H9 (cell line): ENCODE data around the gene AQP9. TPM values are rescaled to one million over a fixed set of nuclear protein-coding genes. Genes with fewer than 3 reads are reported as not detected.

Source experiments
- DNase-seq: peaks from one replicate; pipeline ENCODE4 v3.0.0-alpha.2; 2017
- H2AFZ ChIP-seq: one replicate; pipeline ENCODE4 v1.6.1; 2013; ENCODE audit warnings: mild to moderate bottlenecking, low read length, control low read depth, moderate library complexity
- H2AK5ac ChIP-seq: 2 replicates; pipeline ENCODE4 v1.6.1; 2013; ENCODE audit warnings: low read length, control low read depth, mixed read lengths; ENCODE audit not compliant: insufficient read length
- H2BK120ac ChIP-seq: one replicate; pipeline ENCODE4 v1.6.1; 2013; ENCODE audit warnings: low read depth, mild to moderate bottlenecking, low read length, control low read depth, inconsistent platforms; ENCODE audit not compliant: poor library complexity, severe bottlenecking
- H2BK12ac ChIP-seq: 2 replicates; pipeline ENCODE4 v1.6.1; 2013; ENCODE audit warnings: low read length, control low read depth, mixed read lengths, low read depth; ENCODE audit not compliant: insufficient read length
- H2BK15ac ChIP-seq: 2 replicates; pipeline ENCODE4 v1.6.1; 2013; ENCODE audit warnings: low read depth, low read length, control low read depth
- H2BK20ac ChIP-seq: one replicate; pipeline ENCODE4 v1.6.1; 2013; ENCODE audit warnings: low read depth, mild to moderate bottlenecking, low read length, control low read depth, inconsistent platforms; ENCODE audit not compliant: poor library complexity, severe bottlenecking
- H2BK5ac ChIP-seq: 2 replicates; pipeline ENCODE4 v1.6.1; 2013; ENCODE audit warnings: low read length, control low read depth, mixed read lengths; ENCODE audit not compliant: insufficient read length
- H3K14ac ChIP-seq: 2 replicates; pipeline ENCODE4 v1.6.1; 2013; ENCODE audit warnings: low read length, control low read depth; ENCODE audit not compliant: insufficient read depth
- H3K18ac ChIP-seq: 2 replicates; pipeline ENCODE4 v1.6.1; 2013; ENCODE audit warnings: low read depth, mild to moderate bottlenecking, mixed read lengths, low read length, control low read depth; ENCODE audit not compliant: insufficient read length
- H3K23ac ChIP-seq: 2 replicates; pipeline ENCODE4 v1.6.1; 2013; ENCODE audit warnings: low read length, control low read depth, mixed read lengths, low read depth; ENCODE audit not compliant: insufficient read length
- H3K23me2 ChIP-seq: 2 replicates; pipeline ENCODE4 v1.6.1; 2013; ENCODE audit warnings: low read depth, mild to moderate bottlenecking, mixed read lengths, low read length, control low read depth; ENCODE audit not compliant: insufficient read length, poor library complexity, severe bottlenecking
- H3K27ac ChIP-seq: 2 replicates; pipeline ENCODE4 v1.5.1; 2013; ENCODE audit warnings: low read length, control low read depth, mixed read lengths, low read depth; ENCODE audit not compliant: insufficient read length
- H3K27me3 ChIP-seq: 2 replicates; pipeline ENCODE4 v1.6.1; 2013; ENCODE audit warnings: low read length, control low read depth, inconsistent platforms; ENCODE audit not compliant: insufficient read depth
- H3K4ac ChIP-seq: 2 replicates; pipeline ENCODE4 v1.6.1; 2013; ENCODE audit warnings: low read depth, mild to moderate bottlenecking, control low read depth, inconsistent platforms, low read length, moderate library complexity
- H3K4me1 ChIP-seq: 2 replicates; pipeline ENCODE4 v1.6.1; 2013; ENCODE audit warnings: low read length, control low read depth, inconsistent platforms; ENCODE audit not compliant: insufficient read depth
- H3K4me2 ChIP-seq: 2 replicates; pipeline ENCODE4 v1.6.1; 2013; ENCODE audit warnings: low read length, control low read depth, mixed read lengths; ENCODE audit not compliant: insufficient read length, insufficient read depth
- H3K56ac ChIP-seq: 2 replicates; pipeline ENCODE4 v1.6.1; 2013; ENCODE audit warnings: low read depth, mild to moderate bottlenecking, mixed read lengths, low read length, control low read depth; ENCODE audit not compliant: insufficient read length
- H3K79me1 ChIP-seq: 2 replicates; pipeline ENCODE4 v1.6.1; 2013; ENCODE audit warnings: low read depth, mild to moderate bottlenecking, moderate library complexity, low read length, control low read depth, inconsistent platforms; ENCODE audit not compliant: insufficient read depth, poor library complexity, severe bottlenecking
- H3K79me2 ChIP-seq: 2 replicates; pipeline ENCODE4 v1.6.1; 2013; ENCODE audit warnings: low read length, control low read depth, inconsistent platforms; ENCODE audit not compliant: insufficient read depth
- H3K9ac ChIP-seq: 2 replicates; pipeline ENCODE4 v1.6.1; 2013; ENCODE audit warnings: low read length, control low read depth, mixed read lengths; ENCODE audit not compliant: insufficient read length; ENCODE audit errors: extremely low read depth
- H3K9me3 ChIP-seq: one replicate; pipeline ENCODE4 v1.6.1; 2013; ENCODE audit warnings: low read depth, low read length, inconsistent platforms; ENCODE audit not compliant: control insufficient read depth
- H3T11ph ChIP-seq: one replicate; pipeline ENCODE4 v1.6.1; 2013; ENCODE audit warnings: mild to moderate bottlenecking, low read length, control low read depth, inconsistent platforms
- H4K20me1 ChIP-seq: one replicate; pipeline ENCODE4 v1.6.1; 2013; ENCODE audit not compliant: control insufficient read depth, insufficient read length, insufficient read depth
- H4K5ac ChIP-seq: 2 replicates; pipeline ENCODE4 v1.6.1; 2013; ENCODE audit warnings: low read depth, mild to moderate bottlenecking, mixed read lengths, low read length, control low read depth; ENCODE audit not compliant: insufficient read length
- H4K8ac ChIP-seq: replicated peaks from 2 replicates; pipeline ENCODE4 v1.6.1; 2013; ENCODE audit warnings: low read length, control low read depth, mixed read lengths, low read depth; ENCODE audit not compliant: insufficient read length
- H4K91ac ChIP-seq: 2 replicates; pipeline ENCODE4 v1.6.1; 2013; ENCODE audit warnings: low read depth, mild to moderate bottlenecking, moderate library complexity, mixed read lengths, low read length, control low read depth; ENCODE audit not compliant: insufficient read length
- H3K27ac Mint-ChIP-seq, 3 experiments: 2 replicates in 2 of 3; 3 replicates in 1 of 3; pipeline ENCODE4 v1.8.0; 2020 to 2021; ENCODE audit warnings: mixed read lengths in 3 of 3, mild to moderate bottlenecking in 1 of 3, moderate library complexity in 1 of 3
- H3K27me3 Mint-ChIP-seq: 2 replicates; pipeline ENCODE4 v1.8.0; 2021; ENCODE audit warnings: low read depth, mild to moderate bottlenecking, moderate library complexity, mixed read lengths
- H3K36me3 Mint-ChIP-seq, 3 experiments: 2 replicates in 2 of 3; 3 replicates in 1 of 3; pipeline ENCODE4 v1.8.0; 2020 to 2021; ENCODE audit warnings: low read depth in 3 of 3, mixed read lengths in 3 of 3; ENCODE audit not compliant: insufficient read depth in 1 of 3
- H3K4me1 Mint-ChIP-seq, 2 experiments: 2 replicates each; pipeline ENCODE4 v1.8.0; 2020; ENCODE audit warnings: mixed read lengths in 2 of 2
- H3K4me3 Mint-ChIP-seq, 2 experiments: 2 replicates in 1 of 2; 3 replicates in 1 of 2; pipeline ENCODE4 v1.8.0; 2020 to 2021; ENCODE audit warnings: mild to moderate bottlenecking in 2 of 2, mixed read lengths in 2 of 2, moderate library complexity in 1 of 2
- H3K9me3 Mint-ChIP-seq, 2 experiments: 2 replicates in 1 of 2; 3 replicates in 1 of 2; pipeline ENCODE4 v1.8.0; 2020; ENCODE audit warnings: mild to moderate bottlenecking in 2 of 2, mixed read lengths in 2 of 2, moderate library complexity in 1 of 2
- WGBS: extraction: QIAGEN DNeasy Blood & Tissue Kit; methylation state at CpG from one replicate; pipeline ENCODE4 v1.1.7; 2013; ENCODE audit warnings: missing lambda C conversion rate, low lambda C conversion rate, mixed read lengths; ENCODE audit not compliant: insufficient read length; ENCODE audit errors: extremely low coverage; 5-methylcytosine and 5-hydroxymethylcytosine counted together
- total RNA-seq: library from RNA; stranded (reverse); gene quantifications from 2 replicates; pipeline ENCODE4 v1.2.1, GENCODE V29; 2021
- TF ChIP-seq, protein P1 (sequence below): fragments of 200-600 bp; sonication (generic); conservative IDR thresholded peaks from 3 replicates; pipeline ENCODE4 v1.8.0; 2021; ENCODE audit warnings: antibody characterized with exemption, mild to moderate bottlenecking

AQP9 gene
- total RNA-seq, 1 experiment from 2014 or later = not detected

DNA sequence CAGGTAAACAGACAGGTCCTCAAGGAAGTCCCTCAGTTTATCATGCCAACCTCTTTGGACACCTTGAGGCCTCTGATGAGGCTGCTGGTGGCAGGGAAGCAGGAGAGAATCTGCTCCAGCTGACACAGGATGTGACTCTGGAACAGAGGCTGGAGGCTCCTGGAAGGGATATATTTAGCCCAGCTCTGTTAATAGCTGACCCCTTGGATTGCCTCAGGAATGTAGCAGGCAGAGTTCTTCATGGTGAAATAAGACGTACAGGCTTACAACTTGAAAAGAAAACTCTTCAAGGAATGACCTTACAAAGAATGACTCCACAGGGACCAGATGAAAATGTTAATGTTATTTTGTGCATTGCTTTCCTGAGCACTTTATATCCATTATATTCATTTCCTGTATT lies 90.5 kb downstream of the AQP9 start:
- H3K4me2 ChIP-seq = peak overlapping the region; percentile 71
- no CpG with 5 or more reads among the region's 1 CpG for WGBS

More for the DNA sequence above, 90.5 kb downstream of the AQP9 start:
- TF ChIP-seq, protein P1, sequence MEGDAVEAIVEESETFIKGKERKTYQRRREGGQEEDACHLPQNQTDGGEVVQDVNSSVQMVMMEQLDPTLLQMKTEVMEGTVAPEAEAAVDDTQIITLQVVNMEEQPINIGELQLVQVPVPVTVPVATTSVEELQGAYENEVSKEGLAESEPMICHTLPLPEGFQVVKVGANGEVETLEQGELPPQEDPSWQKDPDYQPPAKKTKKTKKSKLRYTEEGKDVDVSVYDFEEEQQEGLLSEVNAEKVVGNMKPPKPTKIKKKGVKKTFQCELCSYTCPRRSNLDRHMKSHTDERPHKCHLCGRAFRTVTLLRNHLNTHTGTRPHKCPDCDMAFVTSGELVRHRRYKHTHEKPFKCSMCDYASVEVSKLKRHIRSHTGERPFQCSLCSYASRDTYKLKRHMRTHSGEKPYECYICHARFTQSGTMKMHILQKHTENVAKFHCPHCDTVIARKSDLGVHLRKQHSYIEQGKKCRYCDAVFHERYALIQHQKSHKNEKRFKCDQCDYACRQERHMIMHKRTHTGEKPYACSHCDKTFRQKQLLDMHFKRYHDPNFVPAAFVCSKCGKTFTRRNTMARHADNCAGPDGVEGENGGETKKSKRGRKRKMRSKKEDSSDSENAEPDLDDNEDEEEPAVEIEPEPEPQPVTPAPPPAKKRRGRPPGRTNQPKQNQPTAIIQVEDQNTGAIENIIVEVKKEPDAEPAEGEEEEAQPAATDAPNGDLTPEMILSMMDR = no peak
- Histone ChIP-seq H3K79me1 (no peaks in the 10 kb centered on the region), H3K56ac (no peak overlapping the region), H2BK15ac (no peak overlapping the region), H2AK5ac (no peak overlapping the region), H3K27ac (no peak overlapping the region), H4K20me1 (no peaks in the 10 kb centered on the region), H3K4me1 (peaks cover 11% of the 10 kb centered on the region; the same call in 1 of the 2 replicates), H3K23ac (no peak overlapping the region), H4K91ac (no peak overlapping the region), H3K9ac (no peak overlapping the region), H2BK12ac (no peak overlapping the region), H2AFZ (no peak overlapping the region), H2BK120ac (no peak overlapping the region), H3K14ac (no peak overlapping the region; the same call in 1 of the 2 replicates), H4K8ac (no peak overlapping the region), H2BK5ac (no peak overlapping the region), H3K4ac (no peak overlapping the region), H4K5ac (no peak overlapping the region), H3K9me3 (no peaks in the 10 kb centered on the region), H3K23me2 (no peaks in the 10 kb centered on the region), H3T11ph (no peak overlapping the region), H3K27me3 (no peaks in the 10 kb centered on the region), H3K18ac (no peak overlapping the region), H3K79me2 (no peaks in the 10 kb centered on the region), H2BK20ac (no peak overlapping the region)
- peaks cover 5% of the 10 kb centered on the region for H3K27me3 Mint-ChIP-seq
- peak overlapping the region; percentile 43 to 68; a peak in 4 of 5 replicates for H3K4me3 Mint-ChIP-seq
- peak overlapping the region; percentile 16 to 95 (median 18); a peak in 5 of 7 replicates for H3K27ac Mint-ChIP-seq
- H3K4me1 Mint-ChIP-seq = peaks cover 51 to 59% of the 10 kb centered on the region in 2 experiments
- no peak for DNase-seq
- H3K36me3 Mint-ChIP-seq = no peaks in the 10 kb centered on the region
- no peaks in the 10 kb centered on the region for H3K9me3 Mint-ChIP-seq
